Measurements from ENCODE around the gene RDX.
"Not testable (repeated sequence)": the region's sequence is repeated elsewhere in the genome, so short reads cannot be mapped to it uniquely, and the experiment has no call there.

Gene RDX

DNA sequence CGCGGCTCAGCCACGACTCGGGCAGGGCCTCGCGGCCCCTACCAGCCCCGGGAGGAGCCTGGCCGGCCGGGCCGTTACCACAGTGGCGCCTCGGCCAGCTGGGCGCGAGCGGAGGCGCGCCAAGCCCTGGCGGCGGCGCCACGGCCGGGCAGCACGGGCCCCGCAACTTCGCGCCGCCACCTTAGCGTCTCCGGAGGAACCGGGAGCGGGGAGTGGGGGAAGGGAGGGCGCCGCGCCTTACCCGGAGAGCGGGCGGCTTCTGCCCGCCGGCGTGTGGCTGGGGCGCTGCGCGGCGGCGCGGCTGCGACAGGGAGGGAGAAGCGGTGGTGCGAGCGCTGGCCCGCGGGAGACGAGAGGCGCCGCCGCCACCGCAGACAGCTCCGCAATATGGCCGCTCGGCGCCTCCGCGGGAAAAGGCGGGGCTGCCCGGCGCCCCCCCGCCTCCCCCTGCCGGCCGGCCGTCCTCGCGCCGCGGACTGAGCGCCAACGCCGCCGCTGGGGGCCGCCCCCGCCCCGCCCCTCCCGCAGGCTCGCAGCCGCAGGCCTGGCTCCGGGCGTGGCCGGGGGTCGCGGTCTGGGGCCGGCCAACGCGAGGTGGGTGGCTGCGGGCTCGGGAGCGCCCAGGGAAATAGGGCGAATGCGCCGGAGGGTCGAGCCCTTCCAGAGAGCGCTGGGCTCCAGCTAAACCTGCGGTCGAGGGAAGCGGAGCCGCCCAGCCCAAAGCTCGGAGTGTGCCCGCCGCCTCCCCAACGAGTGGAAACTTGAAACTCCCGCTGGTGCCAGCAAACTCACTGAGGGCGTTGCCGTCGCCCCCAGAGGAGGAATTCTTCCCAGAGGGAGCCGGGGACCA is at the start of gene RDX:
RDX (minus strand) TSS at position 389 of the 850 bp plus-strand sequence. CDS start 16,922 bp downstream, outside the sequence.
- peak; percentile 76 for DNase-seq

DNA sequence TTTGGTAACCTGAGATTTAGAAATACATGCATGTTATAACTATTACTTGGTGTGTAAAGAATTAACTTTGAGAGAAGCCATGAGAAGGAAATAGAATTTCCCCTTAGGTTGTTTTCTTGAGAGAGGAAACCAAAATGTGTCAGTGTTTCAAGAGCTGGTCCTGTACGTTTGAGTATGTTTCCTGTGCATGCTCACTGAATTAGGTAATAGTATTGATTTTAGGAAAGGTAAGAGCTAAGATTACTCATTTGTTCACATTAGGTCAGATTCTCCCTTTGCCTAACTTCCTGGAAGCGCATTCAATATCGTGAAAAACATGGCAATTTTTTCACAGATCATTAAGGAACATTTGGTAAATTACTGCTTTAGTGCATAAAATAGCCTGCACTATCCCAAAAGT is 49.3 kb upstream of the RDX start:
- no peak for DNase-seq

DNA sequence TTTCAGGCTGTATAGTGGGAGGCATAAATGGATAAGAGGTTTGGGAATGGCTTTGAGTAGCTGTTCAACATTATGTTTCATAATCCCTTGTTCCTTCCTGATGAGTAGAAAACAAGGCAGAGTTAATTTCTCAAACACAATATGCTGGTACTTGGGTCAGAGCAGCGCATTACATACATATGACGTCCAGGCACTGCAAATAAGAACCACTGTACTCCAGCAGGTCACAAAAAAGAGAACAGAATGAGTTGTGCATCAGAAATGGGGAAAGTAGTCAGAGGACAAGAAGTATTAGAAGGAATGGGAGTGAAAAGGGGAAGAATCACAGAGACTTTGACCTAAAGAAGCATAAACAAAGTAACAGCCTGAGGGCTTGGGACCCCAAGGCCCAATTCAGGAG is 44.0 kb upstream of the RDX start:
- DNase-seq, result no peak

DNA sequence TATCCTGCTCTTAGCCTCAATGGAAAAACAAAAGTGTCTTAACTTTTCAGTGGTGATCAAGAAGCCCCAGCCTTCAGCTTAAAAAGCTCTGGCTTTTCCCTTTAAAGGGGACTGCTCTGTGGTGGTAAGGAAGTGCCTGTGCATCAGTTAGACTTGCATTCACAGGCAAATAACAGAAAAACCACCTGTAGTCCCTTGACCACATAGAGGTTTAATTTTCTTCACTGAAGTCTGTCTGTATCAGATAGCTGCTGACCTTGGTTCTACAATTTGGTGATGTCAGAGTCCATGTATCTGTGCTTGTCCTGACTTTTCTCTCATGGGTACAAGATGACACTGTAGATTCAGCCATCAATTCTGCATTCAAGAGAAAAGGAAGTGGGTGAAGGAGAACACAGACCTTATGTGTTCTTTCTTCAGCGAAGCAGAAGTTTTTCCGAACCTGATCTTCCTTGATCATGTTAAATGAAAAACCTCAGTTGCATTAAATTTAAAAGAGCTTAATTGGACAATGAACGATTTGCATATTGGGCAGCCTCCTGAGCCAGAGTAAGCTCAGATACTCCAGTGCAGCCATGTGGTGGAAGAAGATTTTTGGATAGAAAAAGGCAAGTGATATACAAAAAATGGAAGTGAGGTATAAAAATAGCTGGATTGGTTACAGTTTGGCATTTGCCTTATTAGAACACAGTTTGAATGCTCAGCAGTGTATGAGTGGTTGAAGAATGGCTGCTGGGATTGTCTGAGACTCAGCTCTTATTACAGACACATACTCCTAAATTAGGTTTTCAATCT is 43.2 kb upstream of the RDX start:
- DNase-seq, result no peak

DNA sequence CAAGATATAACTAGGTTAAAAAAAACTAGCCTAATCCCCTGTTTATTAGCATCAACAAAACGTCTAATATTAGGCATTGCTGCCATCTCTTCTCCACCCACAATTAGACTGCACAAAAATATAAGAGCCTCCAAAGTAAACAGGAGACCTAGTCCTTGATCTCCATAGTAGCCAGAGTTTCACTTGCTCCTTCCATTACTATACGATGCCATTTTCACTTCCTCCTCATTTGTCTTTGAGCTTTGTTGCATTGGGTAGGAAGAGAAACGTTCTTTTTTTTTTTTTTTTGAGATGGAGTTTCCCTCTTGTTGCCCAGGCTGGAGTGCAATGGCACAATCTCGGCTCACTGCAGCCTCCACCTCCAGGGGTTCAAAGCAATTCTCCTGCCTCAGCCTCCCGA is 42.3 kb upstream of the RDX start:
- DNase-seq, result no peak

DNA sequence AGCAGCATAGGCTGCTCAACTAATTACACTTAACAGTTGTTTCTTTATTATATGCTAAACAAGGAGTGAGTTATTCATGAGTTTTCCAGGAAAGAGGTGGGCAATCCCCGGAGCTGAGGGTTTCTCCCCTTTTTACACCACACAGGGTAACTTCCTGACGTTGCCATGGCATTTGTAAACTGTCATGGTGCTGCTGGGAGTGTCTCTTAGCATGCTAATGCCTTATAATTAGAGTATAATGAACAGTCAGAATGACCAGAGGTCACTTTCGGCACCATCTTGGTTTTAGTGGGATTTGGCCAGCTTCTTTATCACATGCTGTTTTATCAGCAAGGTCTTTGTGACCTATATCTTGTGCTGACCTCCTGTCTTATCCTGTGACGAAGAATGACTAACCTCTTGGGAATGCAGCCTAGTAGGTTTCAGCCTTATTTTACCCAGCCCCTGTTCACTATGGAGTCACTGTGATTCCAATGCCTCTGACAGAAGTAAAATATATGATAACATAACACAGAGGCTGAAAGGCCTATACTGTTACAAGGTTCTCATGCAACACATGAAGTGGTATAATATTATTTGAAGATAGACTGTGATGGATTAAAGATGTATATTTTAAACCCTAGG is 41.3 kb upstream of the RDX start:
- DNase-seq, result no peak

GRCh38 chr11:110336054-110336453 is 39.6 kb upstream of the RDX start:
- DNase-seq, result no peak

DNA sequence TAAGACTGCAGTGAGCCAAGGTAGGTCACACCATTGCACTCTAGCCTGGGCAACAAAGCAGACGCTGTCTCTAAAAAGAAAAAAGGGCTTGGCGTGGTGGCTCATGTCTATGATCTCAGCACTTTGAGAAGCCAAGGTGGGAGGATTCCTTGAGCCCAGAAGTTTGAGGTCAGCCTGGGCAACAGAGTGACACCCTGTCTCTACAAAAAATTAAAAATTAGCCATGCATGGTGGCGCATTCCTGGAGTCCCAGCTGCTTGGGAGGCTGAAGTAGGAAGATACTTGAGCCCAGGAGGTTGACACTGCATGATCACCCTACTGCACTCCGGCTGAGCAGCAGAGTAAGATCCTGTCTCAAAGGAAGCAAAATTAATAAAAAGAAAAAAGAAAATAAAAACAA is 38.9 kb upstream of the RDX start:
- no peak for DNase-seq

GRCh38 chr11:110331626-110332025 is 35.2 kb upstream of the RDX start:
- DNase-seq, result no peak

DNA sequence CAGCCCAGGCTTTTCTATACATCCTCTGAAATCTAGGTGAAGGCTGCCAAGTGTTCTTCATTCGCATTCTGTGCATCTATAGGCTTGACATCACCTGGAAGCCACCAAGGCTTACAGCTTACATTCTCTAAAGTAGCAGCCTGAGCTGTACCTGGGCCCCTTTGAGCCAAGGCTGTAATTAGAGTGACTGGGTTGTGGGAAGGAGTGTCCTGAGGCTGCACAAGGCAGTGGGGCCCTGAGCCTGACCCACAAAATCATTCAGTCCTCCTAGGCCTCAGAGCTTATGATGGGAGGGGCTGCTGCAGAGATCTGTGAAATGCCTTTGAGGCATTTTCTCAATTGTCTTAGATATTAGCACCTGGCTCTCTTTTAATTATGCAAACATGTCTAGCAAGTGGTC is 33.0 kb upstream of the RDX start:
- DNase-seq, result no peak

DNA sequence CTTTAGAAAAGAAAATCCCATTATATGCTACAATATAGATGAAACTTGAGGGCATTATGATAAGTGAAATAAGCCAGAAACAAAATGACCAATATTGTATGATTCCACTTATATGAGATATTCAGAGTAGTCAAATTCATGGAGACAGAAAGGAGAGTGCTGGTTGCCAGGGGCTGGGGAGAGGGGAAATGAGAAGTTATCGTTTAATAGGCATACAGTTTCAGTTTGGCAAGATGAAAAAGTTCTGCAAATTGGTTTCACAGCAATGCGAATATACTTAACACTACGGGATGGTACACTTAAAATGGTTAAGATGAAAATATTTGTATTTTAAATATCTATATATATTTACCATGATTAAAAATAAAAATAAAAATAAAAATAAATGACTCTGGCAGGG is 31.1 kb upstream of the RDX start:
- no peak for DNase-seq

- DNase-seq, result no peak
Measured at GRCh38 chr11:110323786-110324185, 27.4 kb upstream of the RDX start.

GRCh38 chr11:110319501-110319900 is 23.1 kb upstream of the RDX start:
- no peak for DNase-seq

GRCh38 chr11:110318638-110319404 is 22.4 kb upstream of the RDX start:
- no peak for DNase-seq

DNA sequence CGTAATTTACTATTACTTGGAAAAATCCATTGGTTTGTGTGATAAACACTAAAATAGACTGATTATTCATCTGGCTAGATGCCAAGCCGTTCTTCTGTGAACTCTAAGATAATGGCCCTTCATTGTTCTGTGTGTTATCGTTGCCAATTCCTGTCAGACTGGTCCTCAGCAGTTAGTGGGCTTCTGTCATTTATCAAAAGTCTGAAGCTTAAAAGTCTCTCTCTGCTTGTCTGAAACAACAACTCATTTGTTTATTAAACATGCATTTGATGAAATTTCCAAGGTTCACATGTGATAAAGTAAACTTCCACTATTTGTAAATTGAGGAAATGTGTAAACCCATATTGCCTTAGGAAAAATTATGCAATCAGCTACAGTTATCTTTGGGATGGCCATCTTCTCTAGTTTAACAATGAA is 21.1 kb upstream of the RDX start:
- peak; percentile 66 for DNase-seq

DNA sequence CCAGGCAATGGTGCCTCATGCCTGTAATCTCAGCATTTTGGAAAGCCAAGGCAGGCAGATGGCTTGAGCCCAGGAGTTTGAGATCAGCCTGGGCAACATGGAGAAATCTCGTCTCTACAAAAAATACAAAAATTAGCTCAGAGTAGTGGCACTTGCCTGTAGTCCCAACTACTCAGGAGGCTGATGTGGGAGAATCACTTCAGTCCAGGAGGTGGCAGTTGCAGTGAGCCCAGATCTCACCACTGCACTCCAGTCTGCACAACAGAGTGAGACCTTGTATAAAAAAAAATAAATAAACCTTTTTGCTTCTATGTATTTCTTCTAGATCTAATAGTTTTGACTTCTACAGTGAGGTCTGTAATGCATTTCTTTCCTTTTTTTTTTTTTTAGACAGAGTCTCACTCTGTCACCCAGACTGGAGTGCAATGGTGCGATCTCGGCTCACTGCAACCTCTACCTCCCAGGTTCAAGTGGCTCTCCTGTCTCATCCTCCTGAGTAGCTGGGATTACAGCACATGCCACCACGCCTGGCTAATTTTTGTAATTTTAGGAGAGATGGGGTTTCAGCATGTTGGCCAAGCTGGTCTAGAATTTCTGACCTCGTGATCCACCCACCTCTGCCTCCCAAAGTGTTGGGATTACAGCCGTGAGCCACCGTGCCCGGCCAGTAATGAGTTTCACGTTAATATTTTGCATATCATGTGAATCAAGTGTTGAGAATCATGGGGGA is 18.1 kb upstream of the RDX start:
- no peak for DNase-seq

GRCh38 chr11:110312670-110313069 is 16.3 kb upstream of the RDX start:
- DNase-seq, result no peak

DNA sequence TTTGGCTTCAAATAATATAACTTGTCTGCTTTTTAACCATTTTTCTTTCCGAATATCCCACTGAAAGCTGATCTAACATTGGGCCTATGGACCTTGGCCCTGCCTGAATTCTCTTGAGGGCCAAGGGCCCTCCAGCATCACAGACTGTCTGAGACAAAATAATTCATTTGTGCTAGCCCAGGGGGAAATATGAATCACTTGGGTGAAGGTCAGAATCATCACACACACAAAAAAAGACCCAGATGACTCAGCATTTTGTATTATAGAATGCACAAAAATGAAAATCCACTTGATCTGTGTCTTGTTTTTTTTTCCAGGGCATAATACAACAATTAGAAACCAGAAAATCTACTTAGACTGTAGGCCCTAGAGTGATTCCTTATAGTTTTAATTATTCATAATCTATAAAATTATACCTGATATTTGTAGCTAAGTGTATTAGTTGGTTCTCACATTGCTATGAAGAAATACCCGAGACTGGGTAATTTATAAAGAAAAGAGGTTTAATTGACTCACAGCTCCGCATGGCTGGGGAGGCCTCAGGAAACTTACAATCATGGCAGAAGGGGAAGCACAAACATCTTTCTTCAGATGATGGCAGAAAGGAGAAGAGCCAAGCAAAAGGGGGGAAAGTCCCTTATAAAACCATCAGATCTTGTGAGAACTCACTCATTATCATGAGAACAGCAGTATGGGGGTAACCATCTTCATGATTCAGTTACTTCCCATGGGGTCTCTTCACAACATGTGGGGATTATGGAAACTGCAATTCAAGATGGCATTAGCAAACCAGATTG is 15.6 kb upstream of the RDX start:
- DNase-seq, result no peak

DNA sequence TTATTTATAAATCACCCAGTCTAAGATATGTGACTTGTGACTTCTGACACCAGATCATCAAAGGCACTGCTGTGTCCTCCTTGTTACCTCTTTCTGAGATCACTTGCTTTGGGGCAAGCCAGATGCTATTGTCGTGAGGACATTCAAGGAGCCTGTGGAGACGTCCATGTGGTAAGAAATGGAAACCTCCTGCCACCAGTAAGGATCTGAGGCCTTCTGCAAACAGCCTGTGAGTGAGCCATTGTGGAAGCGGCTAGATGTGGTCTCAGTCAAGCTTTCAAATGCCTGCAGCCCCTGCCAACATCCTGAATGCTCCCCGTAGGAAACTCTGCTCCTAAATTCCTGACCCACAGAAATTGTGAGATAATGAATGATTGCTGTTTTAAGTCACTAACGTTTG is 11.7 kb upstream of the RDX start:
- no peak for DNase-seq

DNA sequence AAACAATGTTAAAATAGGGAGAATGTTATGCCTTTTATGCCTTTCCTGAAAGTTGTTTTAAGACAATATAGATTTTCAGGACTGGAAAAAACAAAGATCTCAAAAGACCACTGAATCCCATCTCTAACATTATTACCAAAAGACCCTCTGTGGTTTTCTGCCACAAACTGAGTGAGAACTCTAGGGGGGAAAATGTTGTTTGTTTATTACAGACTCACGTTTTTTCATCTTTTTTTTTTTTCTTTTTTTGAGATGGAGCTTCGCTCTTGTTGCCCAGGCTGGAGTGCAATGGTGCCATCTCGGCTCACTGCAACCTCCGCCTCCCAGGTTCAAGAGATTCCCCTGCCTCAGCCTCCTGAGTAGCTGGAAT is 9.6 kb upstream of the RDX start:
- not testable (repeated sequence) for DNase-seq

All from midbrain (tissue), 1 donor.